Loucy (cell line): Measurements from ENCODE around the gene MCU.

ENCODE experiments used
- CTCF ChIP-seq: fragments of 200-600 bp; sonication (generic); conservative IDR thresholded peaks from 2 replicates; pipeline ENCODE4 v1.5.1; 2014; ENCODE audit warnings: mild to moderate bottlenecking, antibody characterized with exemption, low read length
- EZH2phosphoT487 ChIP-seq: fragments of 200-600 bp; IDR thresholded peaks from 2 replicates; pipeline ENCODE4 v1.6.1; 2018; ENCODE audit warnings: antibody characterized with exemption, mild to moderate bottlenecking, moderate library complexity, borderline replicate concordance

- TF ChIP-seq CTCF (no peak), EZH2phosphoT487 (no peak)
Measured at GRCh38 chr10:72887043-72887442, 195.1 kb downstream of the MCU start.
